ENCODE results near the gene FRMD4A. TPM values are rescaled to one million over a fixed set of nuclear protein-coding genes. Genes with fewer than 3 reads are reported as not detected.

Gene FRMD4A
- polyA plus RNA-seq, 1 of the 3 experiments (the other 2 are of a cell fraction): 37.7 TPM

DNA sequence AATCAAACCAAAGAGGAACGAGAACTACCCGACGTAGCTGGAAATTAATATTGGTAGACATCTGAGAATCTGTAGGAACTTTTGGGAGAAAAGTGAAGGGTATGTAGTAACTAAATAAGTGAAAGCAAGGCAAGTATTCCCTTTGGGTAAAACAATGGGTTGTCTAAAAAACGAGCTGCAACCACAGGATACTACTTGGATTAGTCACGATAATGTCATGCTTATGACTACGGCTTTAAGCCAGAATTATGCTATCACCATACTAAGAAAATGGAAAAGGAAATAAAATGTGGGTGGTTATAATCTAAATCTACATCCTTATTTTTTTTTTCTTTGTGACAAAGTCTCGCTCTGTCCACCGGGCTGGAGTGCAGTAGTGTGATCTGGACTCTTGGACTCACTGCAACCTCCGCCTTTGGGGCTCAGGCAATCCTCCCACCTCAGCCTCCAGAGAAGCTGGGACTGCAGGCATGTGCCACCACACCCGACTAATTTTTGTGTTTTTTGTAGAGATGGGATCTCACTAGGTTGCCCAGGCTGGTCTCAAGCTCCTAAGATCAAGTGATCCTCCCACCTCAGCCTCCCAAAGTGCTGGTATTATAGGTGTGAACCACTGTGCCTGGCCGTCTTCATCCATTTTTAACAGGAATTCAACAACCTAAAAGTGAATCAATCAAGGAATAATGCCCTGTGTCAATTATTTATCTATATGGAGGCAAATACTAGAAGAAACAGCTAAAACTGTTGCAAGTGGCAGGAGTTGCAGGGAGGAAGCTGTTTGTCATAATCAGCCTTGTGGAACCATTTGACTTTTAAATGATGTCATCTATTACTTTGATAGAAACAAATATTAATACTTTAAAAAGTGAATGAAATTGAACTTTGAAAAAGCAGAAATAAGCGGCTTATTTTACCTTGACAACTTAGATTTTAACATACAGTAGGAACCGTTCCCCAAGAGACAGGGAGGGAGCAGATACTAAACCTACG lies 554.6 kb downstream of the FRMD4A start:
- ChIA-PET POLR2A (no interaction called here), CTCF (interaction anchor here (0.9 to 2.0 kb wide), 6 partner anchors 11 to 163 kb away, joined by 3 to 18 read pairs (median 4); no protein-coding TSS in a partner anchor)
- H3K9ac ChIP-seq: peak overlapping the region; percentile 14; the same call in 1 of the 2 replicates
- H3K27ac ChIP-seq (ENCODE audit: low read depth in 2 of 2, low read length in 1 of 2): peak overlapping the region; percentile 13 to 83; a peak in 3 of 4 replicates
- TF ChIP-seq RCOR1 (IDR thresholded peaks at IDR 0.05; ENCODE audit: low read length) (no peak), FOSL2 (IDR thresholded peaks at IDR 0.05; ENCODE audit: borderline replicate concordance, low read depth) (peak; percentile 81), TCF12 (IDR thresholded peaks at IDR 0.05) (peak; percentile 54; the same call in 1 of the 2 replicates), POLR2AphosphoS5 (IDR thresholded peaks at IDR 0.05; ENCODE audit: low read depth, low read length) (no peak; the same call in 1 of the 2 replicates), JUND (IDR thresholded peaks at IDR 0.05) (peak; percentile 66), NFIC (IDR thresholded peaks at IDR 0.05; ENCODE audit: borderline replicate concordance) (peak; percentile 46; the same call in 1 of the 2 replicates), TEAD4 (IDR thresholded peaks at IDR 0.05; ENCODE audit: borderline replicate concordance, insufficient read depth) (no peak), YY1 (IDR thresholded peaks at IDR 0.05; ENCODE audit: low read depth) (no peak), RFX5 (IDR thresholded peaks at IDR 0.05; ENCODE audit: low read length) (no peak), SMC3 (IDR thresholded peaks at IDR 0.05; ENCODE audit: low read depth, low read length) (no peak), EP300 (IDR thresholded peaks at IDR 0.05; ENCODE audit: borderline replicate concordance in 1 of 2, low read depth in 1 of 2, low read length in 1 of 2) (peak in 1 of 2 experiments; percentile 64; a peak in 1 of 4 replicates)
- TF ChIP-seq, protein P1, sequence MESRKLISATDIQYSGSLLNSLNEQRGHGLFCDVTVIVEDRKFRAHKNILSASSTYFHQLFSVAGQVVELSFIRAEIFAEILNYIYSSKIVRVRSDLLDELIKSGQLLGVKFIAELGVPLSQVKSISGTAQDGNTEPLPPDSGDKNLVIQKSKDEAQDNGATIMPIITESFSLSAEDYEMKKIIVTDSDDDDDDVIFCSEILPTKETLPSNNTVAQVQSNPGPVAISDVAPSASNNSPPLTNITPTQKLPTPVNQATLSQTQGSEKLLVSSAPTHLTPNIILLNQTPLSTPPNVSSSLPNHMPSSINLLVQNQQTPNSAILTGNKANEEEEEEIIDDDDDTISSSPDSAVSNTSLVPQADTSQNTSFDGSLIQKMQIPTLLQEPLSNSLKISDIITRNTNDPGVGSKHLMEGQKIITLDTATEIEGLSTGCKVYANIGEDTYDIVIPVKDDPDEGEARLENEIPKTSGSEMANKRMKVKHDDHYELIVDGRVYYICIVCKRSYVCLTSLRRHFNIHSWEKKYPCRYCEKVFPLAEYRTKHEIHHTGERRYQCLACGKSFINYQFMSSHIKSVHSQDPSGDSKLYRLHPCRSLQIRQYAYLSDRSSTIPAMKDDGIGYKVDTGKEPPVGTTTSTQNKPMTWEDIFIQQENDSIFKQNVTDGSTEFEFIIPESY (IDR thresholded peaks at IDR 0.05; ENCODE audit: borderline replicate concordance, low read depth): no peak
- TF ChIP-seq, protein P2, sequence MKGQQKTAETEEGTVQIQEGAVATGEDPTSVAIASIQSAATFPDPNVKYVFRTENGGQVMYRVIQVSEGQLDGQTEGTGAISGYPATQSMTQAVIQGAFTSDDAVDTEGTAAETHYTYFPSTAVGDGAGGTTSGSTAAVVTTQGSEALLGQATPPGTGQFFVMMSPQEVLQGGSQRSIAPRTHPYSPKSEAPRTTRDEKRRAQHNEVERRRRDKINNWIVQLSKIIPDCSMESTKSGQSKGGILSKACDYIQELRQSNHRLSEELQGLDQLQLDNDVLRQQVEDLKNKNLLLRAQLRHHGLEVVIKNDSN (IDR thresholded peaks at IDR 0.05; ENCODE audit: borderline replicate concordance, low read depth): no peak
- peaks cover 51% of the 10 kb centered on the region; the same call in 1 of the 2 replicates for H3K79me2 ChIP-seq (ENCODE audit: insufficient read depth)
- peaks cover 0 to 8% of the 10 kb centered on the region in 2 experiments; a peak in 1 of 4 replicates for H3K4me1 ChIP-seq (ENCODE audit: control insufficient read depth in 1 of 2, insufficient read depth in 2 of 2, low read depth in 1 of 2, low read length in 1 of 2)
- 64% methylated on average over 14 of the region's 14 CpGs for WGBS (ENCODE audit: low lambda C conversion rate)
- peaks cover 28% of the 10 kb centered on the region for H3F3A ChIP-seq (replicated peaks; ENCODE audit: insufficient read depth)
- no peak overlapping the region for H2AFZ ChIP-seq (ENCODE audit: low read depth)
- no peaks in the 10 kb centered on the region for H3K9me2 ChIP-seq
- no peak for DNase-seq
- H3K9me3 ChIP-seq: no peaks in the 10 kb centered on the region
- H3K4me2 ChIP-seq: peak overlapping the region; percentile 18; the same call in 1 of the 2 replicates
- no peaks in the 10 kb centered on the region for H4K20me1 ChIP-seq (ENCODE audit: insufficient read depth)
- H3K4me3 ChIP-seq (ENCODE audit: low read depth in 2 of 2, low read length in 1 of 2): no peak overlapping the region
- H3K27me3 ChIP-seq (ENCODE audit: insufficient read depth): no peaks in the 10 kb centered on the region
- peaks cover 4 to 38% of the 10 kb centered on the region in 2 experiments for H3K36me3 ChIP-seq (replicated peaks in 1 of 2; ENCODE audit: control insufficient read depth in 1 of 2, insufficient read depth in 2 of 2, low read length in 1 of 2)
